BE2C (cell line): Measurements from ENCODE around the gene JMJD4.

Experiments used
- DNase-seq: peaks from one replicate; pipeline ENCODE4 v3.0.0-alpha.2; 2020
- H3K27me3 ChIP-seq: fragments of 250-450 bp; sonication (Bioruptor Pico); 2 replicates; pipeline ENCODE4 v1.5.1; 2020; ENCODE audit warnings: mild to moderate bottlenecking
- H3K36me3 ChIP-seq: fragments of 250-450 bp; sonication (Bioruptor Pico); 2 replicates; pipeline ENCODE4 v1.5.1; 2020; ENCODE audit warnings: mild to moderate bottlenecking
- H3K4me1 ChIP-seq: fragments of 250-450 bp; sonication (Bioruptor Pico); 2 replicates; pipeline ENCODE4 v1.5.1; 2020
- H3K4me3 ChIP-seq: 2 replicates; pipeline ENCODE4 v1.5.1; 2011; ENCODE audit warnings: low read depth, low read length
- H3K9me3 ChIP-seq: fragments of 250-450 bp; sonication (Bioruptor Pico); 2 replicates; pipeline ENCODE4 v1.5.1; 2020
- TF ChIP-seq, protein P1 (sequence below): IDR thresholded peaks from 2 replicates; pipeline ENCODE4 v1.5.1; 2012; ENCODE audit warnings: mild to moderate bottlenecking, low read depth, low read length

Gene JMJD4

DNA sequence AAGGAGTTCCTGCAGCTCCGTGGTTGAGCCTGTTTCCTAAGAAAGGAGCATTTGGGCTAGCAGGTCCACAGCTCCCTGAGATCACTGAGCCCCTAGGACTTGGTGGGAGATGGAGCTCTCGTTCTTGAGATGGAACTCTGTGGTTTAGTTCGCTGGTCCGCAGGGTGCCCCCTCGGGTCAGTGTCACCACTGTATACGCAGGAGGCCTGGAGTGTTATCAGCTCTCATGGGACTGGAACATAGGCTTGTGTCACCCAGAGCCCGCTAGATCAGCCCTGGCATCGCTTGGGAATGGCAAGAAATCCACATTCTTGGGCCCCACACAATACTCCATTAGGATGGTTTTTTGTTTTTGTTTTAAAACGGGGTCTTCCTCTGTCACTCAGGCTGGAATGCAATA lies 3.7 kb upstream of the JMJD4 start:
- Histone ChIP-seq H3K27me3 (no peaks in the 10 kb centered on the region), H3K4me3 (no peak overlapping the region), H3K36me3 (no peaks in the 10 kb centered on the region; the same call in none of the 2 replicates), H3K9me3 (no peaks in the 10 kb centered on the region), H3K4me1 (no peaks in the 10 kb centered on the region)
- DNase-seq, result no peak
- TF ChIP-seq, protein P1, sequence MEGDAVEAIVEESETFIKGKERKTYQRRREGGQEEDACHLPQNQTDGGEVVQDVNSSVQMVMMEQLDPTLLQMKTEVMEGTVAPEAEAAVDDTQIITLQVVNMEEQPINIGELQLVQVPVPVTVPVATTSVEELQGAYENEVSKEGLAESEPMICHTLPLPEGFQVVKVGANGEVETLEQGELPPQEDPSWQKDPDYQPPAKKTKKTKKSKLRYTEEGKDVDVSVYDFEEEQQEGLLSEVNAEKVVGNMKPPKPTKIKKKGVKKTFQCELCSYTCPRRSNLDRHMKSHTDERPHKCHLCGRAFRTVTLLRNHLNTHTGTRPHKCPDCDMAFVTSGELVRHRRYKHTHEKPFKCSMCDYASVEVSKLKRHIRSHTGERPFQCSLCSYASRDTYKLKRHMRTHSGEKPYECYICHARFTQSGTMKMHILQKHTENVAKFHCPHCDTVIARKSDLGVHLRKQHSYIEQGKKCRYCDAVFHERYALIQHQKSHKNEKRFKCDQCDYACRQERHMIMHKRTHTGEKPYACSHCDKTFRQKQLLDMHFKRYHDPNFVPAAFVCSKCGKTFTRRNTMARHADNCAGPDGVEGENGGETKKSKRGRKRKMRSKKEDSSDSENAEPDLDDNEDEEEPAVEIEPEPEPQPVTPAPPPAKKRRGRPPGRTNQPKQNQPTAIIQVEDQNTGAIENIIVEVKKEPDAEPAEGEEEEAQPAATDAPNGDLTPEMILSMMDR, result no peak

DNA sequence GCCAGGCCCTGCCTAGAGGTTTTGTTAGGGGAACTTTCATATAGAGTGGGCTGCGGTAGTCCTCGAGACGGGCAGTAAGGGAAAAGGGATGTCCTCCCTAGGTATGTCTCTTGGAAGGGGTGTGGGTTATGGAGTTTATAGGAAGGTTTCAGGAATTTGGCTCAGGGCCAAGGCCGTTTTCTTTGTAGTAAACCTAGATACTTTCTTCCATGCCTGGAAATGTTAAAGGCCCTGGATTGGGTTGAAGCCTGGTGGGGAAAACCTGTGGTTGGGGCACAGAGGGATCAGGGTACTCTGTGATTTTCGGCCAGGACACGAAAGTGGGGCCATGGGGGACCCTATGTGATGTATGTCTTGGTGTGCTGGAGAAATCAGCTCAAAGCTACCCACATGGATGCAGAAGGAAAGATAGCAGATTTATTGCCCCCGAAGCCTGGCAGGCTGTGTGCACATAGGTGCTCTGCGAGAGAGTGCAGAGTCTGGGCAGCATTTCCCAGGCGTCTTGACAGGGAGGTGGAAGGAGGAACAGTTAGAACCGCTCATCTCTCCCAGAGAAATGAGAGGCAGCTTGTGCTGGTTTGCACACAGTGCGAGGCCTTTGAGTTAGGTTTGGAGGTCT lies 1.8 kb upstream of the JMJD4 start:
- no peak for DNase-seq
- no peaks in the 10 kb centered on the region for H3K9me3 ChIP-seq
- H3K4me1 ChIP-seq, result no peaks in the 10 kb centered on the region
- H3K36me3 ChIP-seq, result peaks cover 18% of the 10 kb centered on the region
- H3K4me3 ChIP-seq, result no peak overlapping the region
- no peaks in the 10 kb centered on the region for H3K27me3 ChIP-seq
- TF ChIP-seq, protein P1, result no peak

DNA sequence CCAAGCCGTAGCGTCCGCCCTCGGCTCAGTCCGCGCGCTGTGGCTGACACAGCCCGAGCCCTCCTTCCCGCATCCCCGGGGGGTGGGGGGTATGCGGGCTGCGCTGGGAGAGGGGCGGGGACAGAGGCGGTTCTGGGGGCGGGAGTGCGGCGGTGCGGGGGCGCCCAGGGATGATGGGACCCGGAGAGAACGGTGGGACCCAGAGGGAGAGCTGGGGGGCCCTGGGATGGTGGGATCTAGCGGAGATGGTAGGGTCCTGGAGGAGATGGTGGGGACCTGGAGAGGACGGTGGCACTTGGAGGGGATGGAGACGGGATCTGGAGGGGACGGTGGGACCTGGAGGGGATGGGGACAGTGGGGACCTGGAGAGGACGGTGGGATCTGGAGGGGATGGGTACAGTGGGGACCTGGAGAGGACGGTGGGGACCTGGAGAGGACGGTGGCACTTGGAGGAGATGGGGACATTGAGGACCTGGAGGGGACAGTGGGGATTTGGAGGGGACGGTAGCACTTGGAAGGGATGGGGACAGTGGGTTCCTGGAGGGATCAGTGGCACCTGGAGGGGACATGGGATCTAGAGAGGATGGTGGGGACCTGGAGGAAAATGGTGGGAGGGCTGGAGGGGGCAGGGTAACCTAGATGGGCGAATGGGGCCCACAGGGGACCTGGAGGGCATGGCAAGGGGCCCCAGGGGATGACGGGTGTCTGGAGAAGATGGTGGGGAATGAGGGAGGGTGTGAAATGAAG lies 610 bp upstream of the JMJD4 start:
- Histone ChIP-seq H3K9me3 (no peaks in the 10 kb centered on the region), H3K4me3 (peak overlapping the region; percentile 95), H3K4me1 (no peaks in the 10 kb centered on the region), H3K36me3 (peaks cover 26% of the 10 kb centered on the region), H3K27me3 (no peaks in the 10 kb centered on the region)
- TF ChIP-seq, protein P1, result no peak
- no peak for DNase-seq

DNA sequence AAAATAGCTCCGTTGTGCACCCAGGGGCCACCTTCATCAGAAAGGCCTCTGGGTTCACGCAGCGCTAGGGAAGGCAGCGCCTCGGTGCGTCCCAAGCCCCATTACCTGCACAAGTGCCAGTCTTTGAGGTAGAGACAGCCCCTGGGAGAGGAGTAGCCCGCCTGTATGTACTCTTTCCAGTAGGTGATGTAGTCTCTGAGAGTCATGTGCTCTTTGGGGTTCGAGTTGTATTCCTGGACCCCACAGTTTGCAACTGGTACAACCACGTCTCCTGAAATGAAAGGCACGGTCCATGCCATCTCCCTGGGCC lies 601 bp downstream of the JMJD4 start:
- peak overlapping the region; percentile 95 for H3K4me3 ChIP-seq
- H3K9me3 ChIP-seq, result no peaks in the 10 kb centered on the region
- H3K4me1 ChIP-seq, result no peaks in the 10 kb centered on the region; the same call in 1 of the 2 replicates
- no peak for DNase-seq
- H3K27me3 ChIP-seq, result no peaks in the 10 kb centered on the region
- peaks cover 26% of the 10 kb centered on the region for H3K36me3 ChIP-seq
- TF ChIP-seq, protein P1, result no peak

DNA sequence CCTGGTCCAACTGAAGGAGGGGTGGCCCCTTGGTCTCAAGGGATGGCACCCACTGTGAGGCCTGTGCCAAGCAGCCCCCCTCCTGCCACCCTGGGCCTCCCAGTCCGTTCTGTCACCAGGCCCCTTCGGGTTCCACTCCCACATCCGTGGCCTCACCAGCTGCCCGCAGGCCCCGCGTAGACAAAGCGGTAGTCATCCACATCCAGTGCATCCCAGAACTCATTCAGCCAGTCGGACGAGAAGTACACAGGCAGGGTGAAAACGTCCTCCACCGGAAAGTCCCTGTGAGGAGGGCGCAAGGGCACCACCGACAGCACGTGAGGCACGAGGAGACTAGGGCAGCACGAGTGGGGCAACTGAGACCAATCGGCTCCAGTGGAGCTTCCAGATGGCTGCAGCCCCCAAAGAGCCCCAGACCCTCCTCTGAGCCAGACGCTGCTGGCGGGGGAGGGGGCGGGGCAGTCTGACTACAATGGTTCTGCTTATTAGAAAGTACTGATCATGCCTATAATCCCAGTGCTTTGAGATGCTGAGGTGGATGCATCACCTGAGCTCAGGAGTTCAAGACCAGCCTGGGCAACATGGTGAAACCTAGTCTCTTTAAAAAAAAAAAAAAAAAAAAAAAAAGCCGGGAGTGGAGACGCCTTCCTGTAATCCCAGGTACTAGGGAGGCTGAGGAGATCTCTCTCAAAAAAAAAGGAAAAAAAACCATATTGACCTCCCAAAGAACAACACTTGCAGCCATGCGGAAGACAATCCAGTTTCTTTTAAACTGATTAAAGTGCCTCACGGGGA lies 1.2 kb downstream of the JMJD4 start:
- DNase-seq, result no peak
- Histone ChIP-seq H3K9me3 (no peaks in the 10 kb centered on the region), H3K27me3 (no peaks in the 10 kb centered on the region), H3K4me3 (peak overlapping the region; percentile 95), H3K36me3 (peaks cover 26% of the 10 kb centered on the region), H3K4me1 (peaks cover 4% of the 10 kb centered on the region)
- TF ChIP-seq, protein P1, result no peak
